ENCODE results near the gene GALNT7.

The GALNT7 gene

GRCh38 chr4:173362666-173363065 is 194.1 kb downstream of the GALNT7 start:
- DNase-seq: no peak

GRCh38 chr4:173365359-173365996 is 196.9 kb downstream of the GALNT7 start:
- DNase-seq: peak in 1 of 2 donors; percentile 31

GRCh38 chr4:173367285-173367684 is 198.7 kb downstream of the GALNT7 start:
- DNase-seq: peak in 1 of 2 donors; percentile 65

- no peak for DNase-seq
Observed at GRCh38 chr4:173367946-173368345, 199.3 kb downstream of the GALNT7 start.

- peak in 1 of 2 donors; percentile 57 for DNase-seq
Observed at GRCh38 chr4:173370130-173370476, 201.5 kb downstream of the GALNT7 start.

GRCh38 chr4:173370477-173371291 is 202.1 kb downstream of the GALNT7 start, which contains the start of gene SAP30:
Gene SAP30 (plus strand): TSS chr4:173370954. CDS start chr4:173371183, 229 bp downstream.
- peak; percentile 93 to 96 for DNase-seq

- peak; percentile 35 to 63 for DNase-seq
Observed at GRCh38 chr4:173371292-173372192, 202.9 kb downstream of the GALNT7 start.

Measured in bone marrow (tissue), 2 donors.